ENCODE data around the gene NACC2.
A peak's percentile ranks its signal among the peaks of the same experiment; 100 is the strongest.

Gene NACC2

DNA sequence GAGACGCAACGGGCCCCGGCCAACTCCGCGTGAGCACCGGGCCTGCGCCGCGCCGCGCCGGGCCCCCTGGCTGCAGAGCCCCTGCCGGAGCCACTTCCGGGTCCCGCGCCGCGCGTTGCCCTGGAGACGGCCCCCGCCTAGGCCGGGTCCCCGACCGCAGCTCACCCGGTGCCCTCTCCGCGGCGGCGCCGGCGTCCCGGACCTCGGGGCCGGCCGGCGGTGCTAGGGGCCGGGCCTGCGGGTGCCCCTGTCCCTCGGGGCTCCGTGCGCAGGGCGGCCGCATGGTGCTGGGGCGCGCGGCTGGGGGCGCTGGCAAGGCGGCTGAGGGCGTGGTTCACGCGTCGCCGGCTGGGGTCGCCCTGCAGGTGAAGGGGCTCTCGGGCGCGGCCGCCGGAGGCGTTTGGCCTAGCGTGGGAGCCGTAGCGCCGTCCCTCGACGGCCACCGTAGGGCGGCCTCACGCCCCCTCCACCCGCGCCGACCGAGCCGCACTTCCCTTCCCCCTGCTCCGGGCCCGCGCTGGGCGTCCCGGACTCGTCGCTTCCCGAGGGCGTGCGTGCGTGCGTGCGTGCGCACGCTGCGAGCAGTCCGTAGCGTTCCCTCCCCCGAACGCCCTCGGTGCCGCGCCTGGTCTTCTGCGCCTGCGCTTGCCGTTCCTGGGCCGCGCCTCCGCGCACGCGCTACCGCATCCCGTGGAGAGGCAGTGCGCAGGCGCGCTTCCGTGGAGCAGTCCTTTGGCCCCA, 23.4 kb upstream of the NACC2 start, which contains the start of gene TMEM250:
Gene TMEM250 (minus strand): TSS at position 556 of the 741 bp plus-strand sequence. CDS start 1,975 bp downstream, outside the sequence.
- H3K4me3 ChIP-seq (replicated peaks; ENCODE audit: low read depth, low read length) = peak within 1 kb of the TSS; percentile 83
- peak; percentile 99 for DNase-seq (ENCODE audit: extremely low read depth, insufficient read length)
- no peaks in the 10 kb centered on the region for H3K27me3 ChIP-seq (replicated peaks; ENCODE audit: control insufficient read depth, insufficient read depth, low read length)
- peaks cover 2% of the 10 kb centered on the region for H3K36me3 ChIP-seq (ENCODE audit: control insufficient read depth, insufficient read depth, low read length)
- TF ChIP-seq, protein P1, sequence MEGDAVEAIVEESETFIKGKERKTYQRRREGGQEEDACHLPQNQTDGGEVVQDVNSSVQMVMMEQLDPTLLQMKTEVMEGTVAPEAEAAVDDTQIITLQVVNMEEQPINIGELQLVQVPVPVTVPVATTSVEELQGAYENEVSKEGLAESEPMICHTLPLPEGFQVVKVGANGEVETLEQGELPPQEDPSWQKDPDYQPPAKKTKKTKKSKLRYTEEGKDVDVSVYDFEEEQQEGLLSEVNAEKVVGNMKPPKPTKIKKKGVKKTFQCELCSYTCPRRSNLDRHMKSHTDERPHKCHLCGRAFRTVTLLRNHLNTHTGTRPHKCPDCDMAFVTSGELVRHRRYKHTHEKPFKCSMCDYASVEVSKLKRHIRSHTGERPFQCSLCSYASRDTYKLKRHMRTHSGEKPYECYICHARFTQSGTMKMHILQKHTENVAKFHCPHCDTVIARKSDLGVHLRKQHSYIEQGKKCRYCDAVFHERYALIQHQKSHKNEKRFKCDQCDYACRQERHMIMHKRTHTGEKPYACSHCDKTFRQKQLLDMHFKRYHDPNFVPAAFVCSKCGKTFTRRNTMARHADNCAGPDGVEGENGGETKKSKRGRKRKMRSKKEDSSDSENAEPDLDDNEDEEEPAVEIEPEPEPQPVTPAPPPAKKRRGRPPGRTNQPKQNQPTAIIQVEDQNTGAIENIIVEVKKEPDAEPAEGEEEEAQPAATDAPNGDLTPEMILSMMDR (IDR thresholded peaks at IDR 0.05; ENCODE audit: insufficient read depth, low read length, poor library complexity, severe bottlenecking) = no peak

DNA sequence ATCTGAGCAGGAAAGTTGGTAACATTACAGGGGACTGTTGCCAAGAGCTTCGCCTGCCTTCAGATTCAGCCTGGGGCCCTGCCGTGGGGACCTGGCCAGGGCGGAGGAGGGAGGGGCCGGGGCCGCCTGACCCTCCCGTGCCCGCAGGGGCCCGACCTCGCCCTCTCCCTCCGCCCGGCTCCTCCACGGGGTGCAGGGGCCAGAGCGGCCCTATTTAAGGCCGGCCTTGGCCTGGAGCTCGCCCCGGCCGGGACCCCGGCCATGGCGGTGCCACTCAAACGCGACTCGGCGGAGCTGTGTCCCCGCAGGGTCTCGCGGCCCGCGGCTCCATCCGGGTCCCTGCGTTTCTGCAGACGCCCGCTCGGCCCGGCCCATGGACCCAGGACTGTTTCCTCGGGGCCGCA, 22.8 kb upstream of the NACC2 start:
- peak overlapping the region; percentile 83 for H3K4me3 ChIP-seq (replicated peaks; ENCODE audit: low read depth, low read length)
- TF ChIP-seq, protein P1 (IDR thresholded peaks at IDR 0.05; ENCODE audit: insufficient read depth, low read length, poor library complexity, severe bottlenecking) = no peak
- no peak for DNase-seq (ENCODE audit: extremely low read depth, insufficient read length)
- H3K36me3 ChIP-seq (ENCODE audit: control insufficient read depth, insufficient read depth, low read length) = peaks cover 2% of the 10 kb centered on the region
- no peaks in the 10 kb centered on the region for H3K27me3 ChIP-seq (replicated peaks; ENCODE audit: control insufficient read depth, insufficient read depth, low read length)

DNA sequence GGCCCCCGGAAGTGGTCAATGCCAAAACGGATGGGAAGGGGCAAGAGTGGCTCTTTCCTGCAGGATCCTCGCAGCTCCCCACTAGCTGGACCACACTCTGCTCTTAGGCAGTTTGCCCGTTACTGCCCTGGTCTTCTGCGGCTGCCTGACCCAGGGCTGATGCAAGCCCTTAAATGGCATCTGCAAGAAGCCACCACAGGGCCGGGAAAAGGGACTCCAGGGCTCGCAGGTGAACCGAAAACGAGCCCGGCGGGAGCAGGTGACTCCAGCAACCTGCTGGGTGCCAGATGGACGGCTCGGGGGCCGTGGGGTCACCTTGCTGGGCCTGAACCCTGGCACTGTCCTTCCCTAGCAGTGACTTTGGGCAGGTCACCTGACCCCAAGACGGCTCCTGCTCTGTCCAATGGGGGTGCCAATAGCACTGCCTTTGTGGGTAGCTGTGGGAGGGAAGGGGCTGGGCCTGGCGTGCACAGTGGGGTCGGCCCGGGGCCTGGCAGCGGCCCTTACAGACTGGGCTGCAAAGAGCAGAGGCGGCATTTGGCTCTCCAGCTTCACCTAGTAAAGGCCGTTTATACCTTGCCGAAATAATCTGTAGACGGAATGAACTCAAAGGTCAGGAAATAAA, 22.3 kb upstream of the NACC2 start:
- Histone ChIP-seq H3K36me3 (ENCODE audit: control insufficient read depth, insufficient read depth, low read length) (peaks cover 2% of the 10 kb centered on the region), H3K4me3 (replicated peaks; ENCODE audit: low read depth, low read length) (peak overlapping the region; percentile 83), H3K27me3 (replicated peaks; ENCODE audit: control insufficient read depth, insufficient read depth, low read length) (no peaks in the 10 kb centered on the region)
- TF ChIP-seq, protein P1 (IDR thresholded peaks at IDR 0.05; ENCODE audit: insufficient read depth, low read length, poor library complexity, severe bottlenecking) = no peak
- peak; percentile 58 for DNase-seq (ENCODE audit: extremely low read depth, insufficient read length)

DNA sequence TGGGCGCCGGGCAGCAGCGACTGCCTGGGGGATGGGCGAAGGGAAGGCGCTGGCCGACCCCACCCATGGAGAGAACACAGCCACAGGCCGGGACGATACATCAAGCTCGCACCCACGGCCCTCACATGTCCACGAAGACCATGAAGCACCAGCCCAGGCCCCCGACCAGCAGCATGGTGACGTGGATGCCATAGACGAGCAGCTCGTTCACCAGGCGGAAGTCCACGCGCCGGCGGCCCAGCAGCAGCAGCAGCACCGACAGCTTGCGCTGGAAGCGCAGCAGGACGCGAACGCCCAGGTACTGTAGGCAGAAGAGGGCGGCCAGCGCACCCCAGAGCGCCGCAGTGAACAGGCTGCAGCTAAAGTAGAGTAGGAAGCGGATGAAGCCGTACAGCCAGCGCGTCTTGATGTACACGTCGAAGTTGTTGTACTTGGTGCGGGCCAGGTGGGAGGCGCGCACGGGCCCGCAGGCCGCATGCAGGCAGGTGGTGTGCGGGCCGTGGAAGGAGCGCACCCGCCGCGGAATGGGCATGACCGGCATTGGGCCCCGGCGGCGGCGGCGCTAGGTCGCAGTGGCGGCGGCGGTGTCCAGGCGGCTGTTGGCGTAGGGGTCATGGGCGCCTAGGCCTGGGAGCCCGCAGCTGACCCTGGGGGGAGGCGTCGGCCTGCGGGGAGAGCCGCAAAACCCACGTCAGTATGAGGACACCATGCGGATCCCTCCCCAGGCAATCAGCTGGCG, 21.4 kb upstream of the NACC2 start:
- Histone ChIP-seq H3K4me3 (replicated peaks; ENCODE audit: low read depth, low read length) (no peak overlapping the region), H3K36me3 (ENCODE audit: control insufficient read depth, insufficient read depth, low read length) (peaks cover 2% of the 10 kb centered on the region), H3K27me3 (replicated peaks; ENCODE audit: control insufficient read depth, insufficient read depth, low read length) (no peaks in the 10 kb centered on the region)
- DNase-seq (ENCODE audit: extremely low read depth, insufficient read length) = no peak
- TF ChIP-seq, protein P1 (IDR thresholded peaks at IDR 0.05; ENCODE audit: insufficient read depth, low read length, poor library complexity, severe bottlenecking) = no peak

DNA sequence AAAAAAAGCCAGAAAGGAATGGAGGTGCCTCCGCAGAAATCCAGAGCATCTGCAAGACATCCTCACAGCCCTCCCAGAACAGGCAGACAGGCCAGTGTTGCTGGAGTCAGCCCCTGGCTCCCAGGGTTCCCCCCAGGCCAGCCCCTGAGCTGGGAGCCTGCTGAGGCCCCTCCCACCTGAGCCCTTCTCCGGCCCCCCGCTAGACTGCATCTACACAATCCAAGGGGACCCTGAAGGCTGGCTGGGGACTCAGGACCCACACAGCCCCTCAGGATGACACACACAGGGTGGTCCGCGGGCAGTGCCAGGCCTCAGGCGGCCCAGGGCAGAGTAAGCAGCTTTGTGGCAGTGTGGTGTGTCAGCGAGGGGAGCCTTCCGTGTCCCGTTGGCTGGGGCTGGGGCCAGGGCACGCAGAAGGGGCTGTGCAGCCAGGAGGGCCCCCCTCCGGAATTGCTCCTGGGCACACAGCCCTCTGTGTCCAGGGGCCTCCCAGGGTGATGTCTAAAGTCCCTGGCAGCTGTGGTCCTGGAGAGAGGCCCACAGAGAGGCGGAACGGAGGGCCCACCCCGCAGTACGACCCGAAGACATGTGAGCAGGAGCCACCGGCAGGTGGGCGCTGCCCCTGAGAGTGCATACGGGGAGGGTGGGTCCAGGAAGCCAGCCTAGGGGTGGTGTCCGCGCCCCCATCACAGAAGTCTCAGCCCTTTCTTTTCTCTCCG, 20.7 kb upstream of the NACC2 start:
- Histone ChIP-seq H3K27me3 (replicated peaks; ENCODE audit: control insufficient read depth, insufficient read depth, low read length) (no peaks in the 10 kb centered on the region), H3K4me3 (replicated peaks; ENCODE audit: low read depth, low read length) (no peak overlapping the region), H3K36me3 (ENCODE audit: control insufficient read depth, insufficient read depth, low read length) (peaks cover 2% of the 10 kb centered on the region)
- no peak for DNase-seq (ENCODE audit: extremely low read depth, insufficient read length)
- TF ChIP-seq, protein P1 (IDR thresholded peaks at IDR 0.05; ENCODE audit: insufficient read depth, low read length, poor library complexity, severe bottlenecking) = no peak

Data from GM06990 (cell line).